ENCODE measurements around the gene FAM117B.

Gene FAM117B

GRCh38 chr2:202814226-202814625 is 179.5 kb downstream of the FAM117B start:
- no peak for TF ChIP-seq CTCF (IDR thresholded peaks at IDR 0.05; ENCODE audit: insufficient read depth, low read depth, low read length, missing control alignments)
- H3K4me3 ChIP-seq (ENCODE audit: low read length) = no peak overlapping the region
- no peak for DNase-seq (ENCODE audit: low read depth)

- no peak for TF ChIP-seq CTCF (IDR thresholded peaks at IDR 0.05; ENCODE audit: insufficient read depth, low read depth, low read length, missing control alignments)
- no peak overlapping the region for H3K4me3 ChIP-seq (ENCODE audit: low read length)
- DNase-seq (ENCODE audit: low read depth) = no peak
These were observed 181.0 kb downstream of the FAM117B start for GRCh38 chr2:202815548-202816360.

DNA sequence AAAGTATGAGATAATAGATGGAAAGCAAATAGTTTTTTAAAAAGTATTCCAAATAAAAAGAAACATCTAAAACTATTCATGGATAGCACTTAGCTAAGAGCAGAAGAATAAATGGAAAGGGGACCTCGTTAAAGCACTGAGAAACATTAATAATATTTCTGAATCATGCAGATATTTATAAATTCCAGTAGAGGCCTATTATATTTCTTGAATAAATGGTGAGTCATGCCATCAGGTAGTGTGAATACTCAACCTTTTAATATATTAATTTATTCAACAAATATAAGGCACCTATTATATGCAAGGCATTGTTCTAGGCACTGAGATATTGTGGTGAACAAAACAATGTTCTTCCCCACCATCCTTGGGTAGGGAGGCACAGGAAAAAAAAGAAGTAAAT is 183.0 kb downstream of the FAM117B start:
- no peak overlapping the region for H3K4me3 ChIP-seq (ENCODE audit: low read length)
- peak; percentile 21 for DNase-seq (ENCODE audit: low read depth)
- no peak for TF ChIP-seq CTCF (IDR thresholded peaks at IDR 0.05; ENCODE audit: insufficient read depth, low read depth, low read length, missing control alignments)

DNA sequence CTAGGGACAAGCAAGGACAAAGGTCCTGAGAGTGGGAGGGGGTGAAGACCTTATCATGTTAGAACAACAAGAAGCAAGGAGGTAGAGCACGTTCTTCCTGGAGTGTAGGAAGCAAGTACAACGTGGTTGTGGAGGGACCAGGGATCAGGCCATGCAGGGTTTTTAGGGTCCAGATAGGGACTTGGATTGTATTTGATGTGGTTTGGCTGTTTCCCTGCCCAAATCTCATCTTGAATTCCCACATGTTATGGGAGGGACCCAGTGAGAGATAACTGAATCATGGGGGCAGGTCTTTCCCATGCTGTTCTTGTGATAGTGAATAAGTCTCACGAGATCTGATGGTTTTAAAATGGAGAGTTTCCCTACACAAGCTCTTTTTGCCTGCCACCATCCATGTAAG is 183.6 kb downstream of the FAM117B start:
- no peak for DNase-seq (ENCODE audit: low read depth)
- no peak for TF ChIP-seq CTCF (IDR thresholded peaks at IDR 0.05; ENCODE audit: insufficient read depth, low read depth, low read length, missing control alignments)
- H3K4me3 ChIP-seq (ENCODE audit: low read length) = no peak overlapping the region
